H9 (cell line): ENCODE data around the gene TRIM68. TPM values are rescaled to one million over a fixed set of nuclear protein-coding genes. Genes with fewer than 3 reads are reported as not detected.

Experiments used
- DNase-seq: peaks from one replicate; pipeline ENCODE4 v3.0.0-alpha.2; 2017
- H2AFZ ChIP-seq: one replicate; pipeline ENCODE4 v1.6.1; 2013; ENCODE audit warnings: mild to moderate bottlenecking, low read length, control low read depth, moderate library complexity
- H2AK5ac ChIP-seq: 2 replicates; pipeline ENCODE4 v1.6.1; 2013; ENCODE audit warnings: low read length, control low read depth, mixed read lengths; ENCODE audit not compliant: insufficient read length
- H2BK120ac ChIP-seq: one replicate; pipeline ENCODE4 v1.6.1; 2013; ENCODE audit warnings: low read depth, mild to moderate bottlenecking, low read length, control low read depth, inconsistent platforms; ENCODE audit not compliant: poor library complexity, severe bottlenecking
- H2BK12ac ChIP-seq: 2 replicates; pipeline ENCODE4 v1.6.1; 2013; ENCODE audit warnings: low read length, control low read depth, mixed read lengths, low read depth; ENCODE audit not compliant: insufficient read length
- H2BK15ac ChIP-seq: 2 replicates; pipeline ENCODE4 v1.6.1; 2013; ENCODE audit warnings: low read depth, low read length, control low read depth
- H2BK20ac ChIP-seq: one replicate; pipeline ENCODE4 v1.6.1; 2013; ENCODE audit warnings: low read depth, mild to moderate bottlenecking, low read length, control low read depth, inconsistent platforms; ENCODE audit not compliant: poor library complexity, severe bottlenecking
- H2BK5ac ChIP-seq: 2 replicates; pipeline ENCODE4 v1.6.1; 2013; ENCODE audit warnings: low read length, control low read depth, mixed read lengths; ENCODE audit not compliant: insufficient read length
- H3K14ac ChIP-seq: 2 replicates; pipeline ENCODE4 v1.6.1; 2013; ENCODE audit warnings: low read length, control low read depth; ENCODE audit not compliant: insufficient read depth
- H3K18ac ChIP-seq: 2 replicates; pipeline ENCODE4 v1.6.1; 2013; ENCODE audit warnings: low read depth, mild to moderate bottlenecking, mixed read lengths, low read length, control low read depth; ENCODE audit not compliant: insufficient read length
- H3K23ac ChIP-seq: 2 replicates; pipeline ENCODE4 v1.6.1; 2013; ENCODE audit warnings: low read length, control low read depth, mixed read lengths, low read depth; ENCODE audit not compliant: insufficient read length
- H3K23me2 ChIP-seq: 2 replicates; pipeline ENCODE4 v1.6.1; 2013; ENCODE audit warnings: low read depth, mild to moderate bottlenecking, mixed read lengths, low read length, control low read depth; ENCODE audit not compliant: insufficient read length, poor library complexity, severe bottlenecking
- H3K27ac ChIP-seq: 2 replicates; pipeline ENCODE4 v1.5.1; 2013; ENCODE audit warnings: low read length, control low read depth, mixed read lengths, low read depth; ENCODE audit not compliant: insufficient read length
- H3K27me3 ChIP-seq: 2 replicates; pipeline ENCODE4 v1.6.1; 2013; ENCODE audit warnings: low read length, control low read depth, inconsistent platforms; ENCODE audit not compliant: insufficient read depth
- H3K4ac ChIP-seq: 2 replicates; pipeline ENCODE4 v1.6.1; 2013; ENCODE audit warnings: low read depth, mild to moderate bottlenecking, control low read depth, inconsistent platforms, low read length, moderate library complexity
- H3K4me1 ChIP-seq: 2 replicates; pipeline ENCODE4 v1.6.1; 2013; ENCODE audit warnings: low read length, control low read depth, inconsistent platforms; ENCODE audit not compliant: insufficient read depth
- H3K4me2 ChIP-seq: 2 replicates; pipeline ENCODE4 v1.6.1; 2013; ENCODE audit warnings: low read length, control low read depth, mixed read lengths; ENCODE audit not compliant: insufficient read length, insufficient read depth
- H3K56ac ChIP-seq: 2 replicates; pipeline ENCODE4 v1.6.1; 2013; ENCODE audit warnings: low read depth, mild to moderate bottlenecking, mixed read lengths, low read length, control low read depth; ENCODE audit not compliant: insufficient read length
- H3K79me1 ChIP-seq: 2 replicates; pipeline ENCODE4 v1.6.1; 2013; ENCODE audit warnings: low read depth, mild to moderate bottlenecking, moderate library complexity, low read length, control low read depth, inconsistent platforms; ENCODE audit not compliant: insufficient read depth, poor library complexity, severe bottlenecking
- H3K79me2 ChIP-seq: 2 replicates; pipeline ENCODE4 v1.6.1; 2013; ENCODE audit warnings: low read length, control low read depth, inconsistent platforms; ENCODE audit not compliant: insufficient read depth
- H3K9ac ChIP-seq: 2 replicates; pipeline ENCODE4 v1.6.1; 2013; ENCODE audit warnings: low read length, control low read depth, mixed read lengths; ENCODE audit not compliant: insufficient read length; ENCODE audit errors: extremely low read depth
- H3K9me3 ChIP-seq: one replicate; pipeline ENCODE4 v1.6.1; 2013; ENCODE audit warnings: low read depth, low read length, inconsistent platforms; ENCODE audit not compliant: control insufficient read depth
- H3T11ph ChIP-seq: one replicate; pipeline ENCODE4 v1.6.1; 2013; ENCODE audit warnings: mild to moderate bottlenecking, low read length, control low read depth, inconsistent platforms
- H4K20me1 ChIP-seq: one replicate; pipeline ENCODE4 v1.6.1; 2013; ENCODE audit not compliant: control insufficient read depth, insufficient read length, insufficient read depth
- H4K5ac ChIP-seq: 2 replicates; pipeline ENCODE4 v1.6.1; 2013; ENCODE audit warnings: low read depth, mild to moderate bottlenecking, mixed read lengths, low read length, control low read depth; ENCODE audit not compliant: insufficient read length
- H4K8ac ChIP-seq: replicated peaks from 2 replicates; pipeline ENCODE4 v1.6.1; 2013; ENCODE audit warnings: low read length, control low read depth, mixed read lengths, low read depth; ENCODE audit not compliant: insufficient read length
- H4K91ac ChIP-seq: 2 replicates; pipeline ENCODE4 v1.6.1; 2013; ENCODE audit warnings: low read depth, mild to moderate bottlenecking, moderate library complexity, mixed read lengths, low read length, control low read depth; ENCODE audit not compliant: insufficient read length
- H3K27ac Mint-ChIP-seq, 3 experiments: 2 replicates in 2 of 3; 3 replicates in 1 of 3; pipeline ENCODE4 v1.8.0; 2020 to 2021; ENCODE audit warnings: mixed read lengths in 3 of 3, mild to moderate bottlenecking in 1 of 3, moderate library complexity in 1 of 3
- H3K27me3 Mint-ChIP-seq: 2 replicates; pipeline ENCODE4 v1.8.0; 2021; ENCODE audit warnings: low read depth, mild to moderate bottlenecking, moderate library complexity, mixed read lengths
- H3K36me3 Mint-ChIP-seq, 3 experiments: 2 replicates in 2 of 3; 3 replicates in 1 of 3; pipeline ENCODE4 v1.8.0; 2020 to 2021; ENCODE audit warnings: low read depth in 3 of 3, mixed read lengths in 3 of 3; ENCODE audit not compliant: insufficient read depth in 1 of 3
- H3K4me1 Mint-ChIP-seq, 2 experiments: 2 replicates each; pipeline ENCODE4 v1.8.0; 2020; ENCODE audit warnings: mixed read lengths in 2 of 2
- H3K4me3 Mint-ChIP-seq, 2 experiments: 2 replicates in 1 of 2; 3 replicates in 1 of 2; pipeline ENCODE4 v1.8.0; 2020 to 2021; ENCODE audit warnings: mild to moderate bottlenecking in 2 of 2, mixed read lengths in 2 of 2, moderate library complexity in 1 of 2
- H3K9me3 Mint-ChIP-seq, 2 experiments: 2 replicates in 1 of 2; 3 replicates in 1 of 2; pipeline ENCODE4 v1.8.0; 2020; ENCODE audit warnings: mild to moderate bottlenecking in 2 of 2, mixed read lengths in 2 of 2, moderate library complexity in 1 of 2
- WGBS: extraction: QIAGEN DNeasy Blood & Tissue Kit; methylation state at CpG from one replicate; pipeline ENCODE4 v1.1.7; 2013; ENCODE audit warnings: missing lambda C conversion rate, low lambda C conversion rate, mixed read lengths; ENCODE audit not compliant: insufficient read length; ENCODE audit errors: extremely low coverage; 5-methylcytosine and 5-hydroxymethylcytosine counted together
- total RNA-seq: library from RNA; stranded (reverse); gene quantifications from 2 replicates; pipeline ENCODE4 v1.2.1, GENCODE V29; 2021
- TF ChIP-seq, protein P1 (sequence below): fragments of 200-600 bp; sonication (generic); conservative IDR thresholded peaks from 3 replicates; pipeline ENCODE4 v1.8.0; 2021; ENCODE audit warnings: antibody characterized with exemption, mild to moderate bottlenecking

TRIM68 gene
- total RNA-seq, 1 experiment from 2014 or later = 9.9 TPM

- TF ChIP-seq, protein P1, sequence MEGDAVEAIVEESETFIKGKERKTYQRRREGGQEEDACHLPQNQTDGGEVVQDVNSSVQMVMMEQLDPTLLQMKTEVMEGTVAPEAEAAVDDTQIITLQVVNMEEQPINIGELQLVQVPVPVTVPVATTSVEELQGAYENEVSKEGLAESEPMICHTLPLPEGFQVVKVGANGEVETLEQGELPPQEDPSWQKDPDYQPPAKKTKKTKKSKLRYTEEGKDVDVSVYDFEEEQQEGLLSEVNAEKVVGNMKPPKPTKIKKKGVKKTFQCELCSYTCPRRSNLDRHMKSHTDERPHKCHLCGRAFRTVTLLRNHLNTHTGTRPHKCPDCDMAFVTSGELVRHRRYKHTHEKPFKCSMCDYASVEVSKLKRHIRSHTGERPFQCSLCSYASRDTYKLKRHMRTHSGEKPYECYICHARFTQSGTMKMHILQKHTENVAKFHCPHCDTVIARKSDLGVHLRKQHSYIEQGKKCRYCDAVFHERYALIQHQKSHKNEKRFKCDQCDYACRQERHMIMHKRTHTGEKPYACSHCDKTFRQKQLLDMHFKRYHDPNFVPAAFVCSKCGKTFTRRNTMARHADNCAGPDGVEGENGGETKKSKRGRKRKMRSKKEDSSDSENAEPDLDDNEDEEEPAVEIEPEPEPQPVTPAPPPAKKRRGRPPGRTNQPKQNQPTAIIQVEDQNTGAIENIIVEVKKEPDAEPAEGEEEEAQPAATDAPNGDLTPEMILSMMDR = no peak
- Histone ChIP-seq H4K91ac (no peak overlapping the region), H2BK5ac (no peak overlapping the region), H3K18ac (no peak overlapping the region), H2BK12ac (no peak overlapping the region), H3K4me1 (no peaks in the 10 kb centered on the region), H3K79me1 (no peaks in the 10 kb centered on the region), H2BK120ac (no peak overlapping the region), H4K20me1 (no peaks in the 10 kb centered on the region), H2BK20ac (no peak overlapping the region), H3K14ac (no peak overlapping the region), H3K56ac (no peak overlapping the region), H2AFZ (no peak overlapping the region), H3K23ac (no peak overlapping the region), H3K4me2 (no peak overlapping the region), H3T11ph (no peak overlapping the region), H3K27me3 (no peaks in the 10 kb centered on the region), H2AK5ac (no peak overlapping the region), H3K9me3 (no peaks in the 10 kb centered on the region), H4K5ac (no peak overlapping the region), H3K27ac (no peak overlapping the region), H3K4ac (no peak overlapping the region), H4K8ac (no peak overlapping the region), H3K9ac (no peak overlapping the region), H3K79me2 (no peaks in the 10 kb centered on the region), H3K23me2 (no peaks in the 10 kb centered on the region), H2BK15ac (no peak overlapping the region)
- no peak for DNase-seq
- H3K4me3 Mint-ChIP-seq = no peak overlapping the region
- H3K27ac Mint-ChIP-seq = no peak overlapping the region
- H3K27me3 Mint-ChIP-seq = peaks cover 16% of the 10 kb centered on the region
- no peaks in the 10 kb centered on the region for H3K36me3 Mint-ChIP-seq
- no peaks in the 10 kb centered on the region for H3K4me1 Mint-ChIP-seq
- H3K9me3 Mint-ChIP-seq = no peaks in the 10 kb centered on the region
- WGBS = no CpG with 5 or more reads among the region's 3 CpGs
These were observed 19.0 kb downstream of the TRIM68 start for GRCh38 chr11:4589017-4589416.
